ENCODE data around the gene IMPDH1.

IMPDH1 gene

DNA sequence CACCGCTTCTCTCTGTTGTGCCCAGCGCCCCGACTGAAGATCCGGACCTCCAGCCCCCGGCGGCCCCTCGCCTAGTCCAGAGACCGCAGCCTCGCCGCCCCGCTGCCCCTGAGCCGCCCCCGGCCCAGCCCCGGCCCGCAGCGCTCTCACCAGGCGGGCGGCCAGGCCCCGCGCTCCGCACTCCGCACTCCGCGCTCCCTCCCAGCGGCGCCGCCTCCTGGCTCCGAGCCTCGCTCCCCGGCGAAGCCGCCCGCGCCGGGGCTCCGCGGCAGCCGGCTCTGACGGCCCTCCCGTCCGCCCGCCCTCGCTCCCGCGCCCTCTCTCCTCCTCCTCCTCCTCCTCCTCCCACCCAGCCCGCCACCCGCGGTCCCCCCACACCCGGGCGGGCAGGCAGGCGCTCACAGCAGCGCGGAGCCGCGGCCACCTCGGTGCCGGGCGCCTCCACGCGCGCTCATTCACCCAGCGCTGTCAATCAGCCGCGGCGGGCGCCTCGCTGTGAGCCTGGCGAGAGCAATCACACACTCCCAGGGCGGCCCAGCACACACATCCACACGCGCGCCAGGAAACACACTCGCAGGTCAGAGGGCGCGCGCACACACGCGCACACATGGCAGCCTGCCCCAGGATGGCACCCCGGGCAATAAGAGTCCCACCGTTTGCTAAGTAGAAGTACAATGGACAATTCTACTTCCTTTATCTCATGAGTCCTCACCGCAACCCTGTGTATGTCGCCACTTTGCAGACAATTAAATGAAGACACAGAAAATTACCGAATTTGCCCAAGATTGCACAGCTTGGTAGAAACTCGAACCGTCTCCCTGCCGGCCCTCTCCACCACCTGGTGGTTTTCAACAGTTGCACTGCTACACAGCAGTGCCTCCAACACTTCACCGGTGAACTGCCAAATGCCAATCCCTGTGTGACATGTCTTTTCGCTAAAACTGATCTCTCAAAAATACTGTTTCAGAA lies 48.1 kb downstream of the IMPDH1 start, which contains the start of gene PRRT4:
PRRT4 (minus strand) TSS at position 280 of the 969 bp plus-strand sequence.
- TF ChIP-seq CTCF (IDR thresholded peaks at IDR 0.05; ENCODE audit: control extremely low read depth, extremely low read depth, low read depth, missing control alignments) = no peak
- ChIA-PET POLR2A (no interaction called here), CTCF (interaction anchor here (1.0 kb wide), 1 partner anchor 20 kb away, joined by 3 read pairs; no protein-coding TSS in a partner anchor)
- peak; percentile 50 for DNase-seq (ENCODE audit: extremely low spot score)

DNA sequence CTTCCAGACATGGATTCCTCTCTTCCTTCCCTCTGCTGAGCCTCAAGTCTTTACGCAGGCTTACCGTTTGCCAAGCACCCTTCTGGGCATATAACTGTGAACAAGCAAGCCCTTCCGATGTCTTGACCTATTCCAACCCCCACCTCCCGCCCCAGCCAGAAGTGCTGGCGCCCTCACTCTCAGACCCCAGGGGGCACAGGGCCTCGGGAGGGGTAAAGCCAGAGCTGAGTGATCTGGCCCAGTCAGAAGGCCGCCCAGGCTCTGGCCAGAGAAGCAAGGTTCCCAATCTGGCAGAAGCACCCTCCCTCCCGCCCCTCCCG lies 49.5 kb downstream of the IMPDH1 start:
- POLR2A ChIA-PET = no interaction called here
- CTCF ChIA-PET = no interaction called here
- no peak for TF ChIP-seq CTCF (IDR thresholded peaks at IDR 0.05; ENCODE audit: control extremely low read depth, extremely low read depth, low read depth, missing control alignments)
- DNase-seq (ENCODE audit: extremely low spot score) = no peak

- no peak for TF ChIP-seq CTCF (IDR thresholded peaks at IDR 0.05; ENCODE audit: control extremely low read depth, extremely low read depth, low read depth, missing control alignments)
- CTCF ChIA-PET = interaction anchor here (4.6 kb wide), 1 partner anchor 12 kb away, joined by 35 read pairs; no protein-coding TSS in a partner anchor
- POLR2A ChIA-PET = no interaction called here
- no peak for DNase-seq (ENCODE audit: extremely low spot score)
Measured at GRCh38 chr7:128359939-128360338, 49.8 kb downstream of the IMPDH1 start.

GRCh38 chr7:128359336-128359735 lies 50.4 kb downstream of the IMPDH1 start:
- POLR2A ChIA-PET = no interaction called here
- no peak for TF ChIP-seq CTCF (IDR thresholded peaks at IDR 0.05; ENCODE audit: control extremely low read depth, extremely low read depth, low read depth, missing control alignments)
- DNase-seq (ENCODE audit: extremely low spot score) = no peak
- CTCF ChIA-PET = interaction anchor here (1.0 to 4.6 kb wide), 2 partner anchors 12 to 32 kb away, joined by 3 to 35 read pairs; no protein-coding TSS in a partner anchor

- DNase-seq (ENCODE audit: extremely low spot score) = no peak
- ChIA-PET CTCF (interaction anchor here (0.8 to 4.9 kb wide), 9 partner anchors 11 to 69 kb away, joined by 3 to 35 read pairs (median 3); partner anchors contain the start of gene RBM28), POLR2A (interaction anchor here (0.6 kb wide), 1 partner anchor 19 kb away, joined by 3 read pairs; no protein-coding TSS in a partner anchor)
- no peak for TF ChIP-seq CTCF (IDR thresholded peaks at IDR 0.05; ENCODE audit: control extremely low read depth, extremely low read depth, low read depth, missing control alignments)
Measured at GRCh38 chr7:128358233-128358632, 51.5 kb downstream of the IMPDH1 start.

DNA sequence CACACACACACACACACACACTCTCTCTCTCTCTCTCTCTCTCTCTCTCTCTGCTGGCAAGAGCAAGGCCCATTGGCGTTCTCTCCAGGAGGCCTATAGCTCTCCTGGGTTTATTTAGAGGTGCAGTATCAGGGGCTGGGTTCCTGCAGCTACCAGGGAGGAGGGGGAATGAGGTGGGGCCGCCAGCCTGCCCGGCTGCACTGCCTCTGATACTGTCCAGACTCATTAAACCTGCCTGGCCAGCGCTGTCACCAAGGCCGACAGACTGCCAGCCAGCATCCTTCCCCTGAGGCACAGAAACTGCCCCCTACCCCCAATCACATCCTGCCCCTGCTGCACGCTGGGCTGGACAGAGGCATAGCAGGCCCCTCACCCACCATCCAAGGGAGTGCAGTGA lies 52.6 kb downstream of the IMPDH1 start:
- no peak for TF ChIP-seq CTCF (IDR thresholded peaks at IDR 0.05; ENCODE audit: control extremely low read depth, extremely low read depth, low read depth, missing control alignments)
- CTCF ChIA-PET = interaction anchor here (1.0 to 4.9 kb wide), 8 partner anchors 10 to 70 kb away, joined by 3 to 35 read pairs (median 4); no protein-coding TSS in a partner anchor
- no peak for DNase-seq (ENCODE audit: extremely low spot score)
- POLR2A ChIA-PET = interaction anchor here (0.6 kb wide), 1 partner anchor 28 kb away, joined by 3 read pairs; no protein-coding TSS in a partner anchor
